Endothelial cell of umbilical vein (primary cell): ENCODE results near the gene ITM2C. TPM values are rescaled to one million over a fixed set of nuclear protein-coding genes. Genes with fewer than 3 reads are reported as not detected.

Experiments used
- BruUV-seq: library from RNA; stranded (reverse); fragments of 400-500 nt; replicated peaks from 2 replicates; lab custom pipeline; 2021; lab: Mats Ljungman, UMichigan
- CTCF ChIA-PET: fragments of 300-600, 350-600 bp; sonication (Branson Sonifier 250); formaldehyde crosslinking; loops from one replicate; lab custom pipeline; 2021; ENCODE audit warnings: antibody characterized with exemption, inconsistent platforms; lab: Charles Lee
- POLR2A ChIA-PET: fragments of 300-600, 350-600 bp; sonication (Branson Sonifier 250); formaldehyde crosslinking; loops from one replicate; lab custom pipeline; 2021; ENCODE audit warnings: antibody characterized with exemption, inconsistent platforms; lab: Charles Lee
- DNase-seq: peaks from one replicate; pipeline ENCODE4 v3.0.0-alpha.2; 2011; ENCODE audit warnings: low read depth, low spot score
- FAIRE-seq: peaks from 2 replicates; lab custom pipeline; 2011; peaks lifted over from hg19 to GRCh38; lab: Jason Lieb, UNC
- H2AFZ ChIP-seq: 2 replicates; pipeline ENCODE4 v1.6.0; 2012; ENCODE audit warnings: low read depth, low read length, control low read depth, inconsistent platforms
- H3K27ac ChIP-seq: 2 replicates; pipeline ENCODE4 v1.5.1; 2011; ENCODE audit warnings: low read depth, mild to moderate bottlenecking, control low read depth, low read length, moderate library complexity; ENCODE audit not compliant: insufficient read depth
- H3K27me3 ChIP-seq, 2 experiments: 2 replicates each; pipeline versions ENCODE4 v1.6.0 to v1.6.1; 2011; ENCODE audit warnings: low read length in 2 of 2, mixed read lengths in 1 of 2; ENCODE audit not compliant: control insufficient read depth in 2 of 2, insufficient read depth in 2 of 2
- H3K36me3 ChIP-seq, 2 experiments: 2 replicates in 1 of 2; 3 replicates in 1 of 2; pipeline ENCODE4 v1.5.1; 2011; ENCODE audit warnings: low read length in 2 of 2, mild to moderate bottlenecking in 1 of 2, moderate library complexity in 1 of 2; ENCODE audit not compliant: control insufficient read depth in 2 of 2, insufficient read depth in 2 of 2; ENCODE audit errors: extremely low read depth in 1 of 2
- H3K4me1 ChIP-seq: 3 replicates; pipeline ENCODE4 v1.5.1; 2011; ENCODE audit warnings: mild to moderate bottlenecking, low read length; ENCODE audit not compliant: control insufficient read depth, insufficient read depth; ENCODE audit errors: extremely low read depth
- H3K4me2 ChIP-seq: 2 replicates; pipeline ENCODE4 v1.6.1; 2011; ENCODE audit warnings: low read length, control low read depth, mixed read lengths; ENCODE audit not compliant: insufficient read depth
- H3K4me3 ChIP-seq, 3 experiments: fragments of 200-600 bp in 1 of 3; sonication (generic), shearing (Covaris generic) in 1 of 3; replicated peaks in 1 of 3; 2 replicates each; pipeline ENCODE4 v1.5.1; 2011 to 2016; ENCODE audit warnings: control low read depth in 3 of 3, low read length in 3 of 3, mild to moderate bottlenecking in 2 of 3, inconsistent platforms in 1 of 3, low read depth in 1 of 3, moderate library complexity in 1 of 3; ENCODE audit not compliant: insufficient read depth in 1 of 3
- H3K79me2 ChIP-seq: 2 replicates; pipeline ENCODE4 v1.6.0; 2012; ENCODE audit warnings: low read length, inconsistent platforms; ENCODE audit not compliant: control insufficient read depth, insufficient read depth
- H3K9ac ChIP-seq: replicated peaks from 2 replicates; pipeline ENCODE3; 2011; ENCODE audit warnings: low read length, control low read depth; ENCODE audit not compliant: insufficient read depth; ENCODE audit errors: extremely low read depth
- H3K9me1 ChIP-seq: replicated peaks from 3 replicates; pipeline ENCODE4 v1.6.0; 2011; ENCODE audit warnings: mild to moderate bottlenecking, low read length; ENCODE audit not compliant: control insufficient read depth, insufficient read depth; ENCODE audit errors: extremely low read depth
- H3K9me3 ChIP-seq: replicated peaks from 2 replicates; pipeline ENCODE4 v1.5.1; 2012; ENCODE audit warnings: low read length, inconsistent platforms; ENCODE audit not compliant: control insufficient read depth, insufficient read depth
- H4K20me1 ChIP-seq: replicated peaks from 2 replicates; pipeline ENCODE3; 2011; ENCODE audit warnings: mild to moderate bottlenecking, low read length; ENCODE audit not compliant: control insufficient read depth, insufficient read depth; ENCODE audit errors: extremely low read depth
- EZH2 ChIP-seq: IDR thresholded peaks from 2 replicates; pipeline ENCODE4 v1.6.1; 2012; ENCODE audit warnings: borderline replicate concordance, low read depth, mild to moderate bottlenecking, moderate library complexity, low read length, inconsistent platforms; ENCODE audit not compliant: severe bottlenecking
- FOS ChIP-seq: IDR thresholded peaks from 2 replicates; pipeline ENCODE4 v1.6.1; 2011; ENCODE audit warnings: mild to moderate bottlenecking, low read length, moderate library complexity, borderline replicate concordance; ENCODE audit not compliant: insufficient read depth
- GATA2 ChIP-seq: IDR thresholded peaks from 2 replicates; pipeline ENCODE4 v1.7.0; 2011; ENCODE audit warnings: low read depth, mild to moderate bottlenecking, moderate library complexity, mixed read lengths, low read length; ENCODE audit not compliant: insufficient read length, insufficient read depth
- JUN ChIP-seq: IDR thresholded peaks from 2 replicates; pipeline ENCODE4 v1.6.1; 2011; ENCODE audit warnings: borderline replicate concordance, low read depth; ENCODE audit not compliant: insufficient read length, insufficient read depth
- MYC ChIP-seq: IDR thresholded peaks from one replicate; pipeline ENCODE4 v1.6.1; 2011; ENCODE audit warnings: mild to moderate bottlenecking, low read depth, low read length
- POLR2A ChIP-seq: IDR thresholded peaks from 2 replicates; pipeline ENCODE4 v1.6.1; 2012; ENCODE audit warnings: low read depth, mild to moderate bottlenecking, control low read depth, low read length
- dilution Hi-C: fragments of 300-500 bp; cut with MboI; formaldehyde crosslinking; loops from one replicate; pipeline ENCODE4 v1.15.0; 2019; ENCODE audit warnings: low sequenced_read_pairs; ENCODE audit not compliant: extremely low pct_ligation_motif_present
- intact Hi-C: fragments of 100-400 bp; cut with micrococcal nuclease; formaldehyde crosslinking; loops from one replicate; pipeline ENCODE4 v1.10.0; 2022
- polyA plus RNA-seq, 4 experiments: library from polyadenylated mRNA; depleted of rRNA in 3 of 4; stranded (reverse) in 3 of 4; unstranded in 1 of 4; fragments of >200 nt; gene quantifications; 2 replicates each; pipeline versions ENCODE4 v1.2.1 to v1.2.3, GENCODE V29; 2011 to 2012; ENCODE audit warnings: missing spikeins in 1 of 4
- total RNA-seq: library from RNA; stranded (reverse); gene quantifications from 2 replicates; pipeline ENCODE4 v1.2.3, GENCODE V29; 2021
- TF ChIP-seq, protein P1 (sequence below), 2 donors: IDR thresholded peaks; 1 replicate in 1 of 2; 2 replicates in 1 of 2; pipeline ENCODE4 v1.5.1; 2011; ENCODE audit warnings: low read length in 2 of 2, mild to moderate bottlenecking in 2 of 2, moderate library complexity in 2 of 2, control low read depth in 1 of 2, inconsistent platforms in 1 of 2, low read depth in 1 of 2; ENCODE audit not compliant: insufficient read depth in 1 of 2; ENCODE audit errors: extremely low read depth in 1 of 2
- TF ChIP-seq, protein P2 (sequence below): IDR thresholded peaks from 2 replicates; pipeline ENCODE4 v1.6.1; 2011; ENCODE audit not compliant: insufficient read depth, insufficient read length

Gene ITM2C
- total and polyA plus RNA-seq, 2 donors (not counting 3 experiments of a cell fraction or from before 2014, with no cell fraction given) = 12.0 to 12.1 TPM

DNA sequence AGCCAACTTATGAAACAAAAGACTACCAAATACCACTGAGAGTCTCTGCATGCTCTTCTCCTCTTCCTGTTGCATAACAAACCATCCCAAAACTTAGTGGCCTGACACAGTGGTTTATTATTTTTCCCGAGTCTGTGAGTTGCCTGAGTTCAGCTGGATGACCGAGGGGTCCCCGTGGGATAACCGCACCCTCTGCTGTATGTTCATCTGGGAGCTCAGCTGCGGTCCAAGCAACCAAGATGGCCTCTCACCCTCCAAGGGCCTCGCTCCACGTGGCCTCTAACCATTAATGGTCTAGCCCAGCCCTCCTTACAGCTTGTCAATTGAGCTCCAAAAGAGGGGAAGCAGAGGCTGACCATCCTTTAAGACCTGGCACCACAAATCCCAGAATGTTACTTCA lies 17.1 kb downstream of the ITM2C start:
- Histone ChIP-seq H4K20me1 (no peaks in the 10 kb centered on the region), H3K4me2 (no peak overlapping the region), H3K36me3 (no peaks in the 10 kb centered on the region), H3K4me3 (no peak overlapping the region), H3K9ac (no peak overlapping the region), H3K9me3 (no peaks in the 10 kb centered on the region), H3K79me2 (no peaks in the 10 kb centered on the region), H3K9me1 (no peaks in the 10 kb centered on the region), H3K27ac (no peak overlapping the region), H3K27me3 (no peaks in the 10 kb centered on the region), H3K4me1 (no peaks in the 10 kb centered on the region), H2AFZ (no peak overlapping the region)
- BruUV-seq = no TSS peak
- ChIA-PET POLR2A (no interaction called here), CTCF (no interaction called here)
- TF ChIP-seq EZH2 = no peak
- no peak for TF ChIP-seq MYC
- no peak for TF ChIP-seq GATA2
- TF ChIP-seq JUN = no peak
- no peak for TF ChIP-seq FOS
- TF ChIP-seq, protein P1, sequence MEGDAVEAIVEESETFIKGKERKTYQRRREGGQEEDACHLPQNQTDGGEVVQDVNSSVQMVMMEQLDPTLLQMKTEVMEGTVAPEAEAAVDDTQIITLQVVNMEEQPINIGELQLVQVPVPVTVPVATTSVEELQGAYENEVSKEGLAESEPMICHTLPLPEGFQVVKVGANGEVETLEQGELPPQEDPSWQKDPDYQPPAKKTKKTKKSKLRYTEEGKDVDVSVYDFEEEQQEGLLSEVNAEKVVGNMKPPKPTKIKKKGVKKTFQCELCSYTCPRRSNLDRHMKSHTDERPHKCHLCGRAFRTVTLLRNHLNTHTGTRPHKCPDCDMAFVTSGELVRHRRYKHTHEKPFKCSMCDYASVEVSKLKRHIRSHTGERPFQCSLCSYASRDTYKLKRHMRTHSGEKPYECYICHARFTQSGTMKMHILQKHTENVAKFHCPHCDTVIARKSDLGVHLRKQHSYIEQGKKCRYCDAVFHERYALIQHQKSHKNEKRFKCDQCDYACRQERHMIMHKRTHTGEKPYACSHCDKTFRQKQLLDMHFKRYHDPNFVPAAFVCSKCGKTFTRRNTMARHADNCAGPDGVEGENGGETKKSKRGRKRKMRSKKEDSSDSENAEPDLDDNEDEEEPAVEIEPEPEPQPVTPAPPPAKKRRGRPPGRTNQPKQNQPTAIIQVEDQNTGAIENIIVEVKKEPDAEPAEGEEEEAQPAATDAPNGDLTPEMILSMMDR (IDR thresholded peaks at IDR 0.05; ENCODE audit: extremely low read depth in 1 of 2, insufficient read depth in 1 of 2, low read depth in 1 of 2, low read length in 2 of 2) = no peak
- TF ChIP-seq, protein P2, sequence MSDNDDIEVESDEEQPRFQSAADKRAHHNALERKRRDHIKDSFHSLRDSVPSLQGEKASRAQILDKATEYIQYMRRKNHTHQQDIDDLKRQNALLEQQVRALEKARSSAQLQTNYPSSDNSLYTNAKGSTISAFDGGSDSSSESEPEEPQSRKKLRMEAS = no peak
- no peak for TF ChIP-seq POLR2A
- DNase-seq (no peak), FAIRE-seq (no peak)
- intact Hi-C loops (no loop called here), dilution Hi-C loops (no loop called here)
